Fibroblast of lung (primary cell): ENCODE measurements around the gene CTXN3.

Source experiments
- CTCF ChIP-seq, 2 donors: IDR thresholded peaks in 1 of 2; conservative IDR thresholded peaks in 1 of 2; 1 replicate in 1 of 2; 2 replicates in 1 of 2; pipeline ENCODE4 v1.5.1; 2011 to 2012; ENCODE audit warnings: low read length in 2 of 2, control low read depth in 1 of 2, inconsistent platforms in 1 of 2, low read depth in 1 of 2, mild to moderate bottlenecking in 1 of 2
- EZH2 ChIP-seq: IDR thresholded peaks from 2 replicates; pipeline ENCODE4 v1.5.1; 2012; ENCODE audit warnings: low read length, control low read depth, mild to moderate bottlenecking; ENCODE audit errors: missing control alignments

- TF ChIP-seq CTCF (conservative IDR thresholded peaks at IDR 0.05 in 1 of 2, IDR thresholded peaks at IDR 0.05 in 1 of 2; ENCODE audit: low read depth in 1 of 2, low read length in 2 of 2) (no peak), EZH2 (no peak)
Observed at GRCh38 chr5:127686424-127686823, 37.5 kb downstream of the CTXN3 start.
